Thymus (tissue), 11 donors: ENCODE data around the gene MDN1. TPM values are rescaled to one million over a fixed set of nuclear protein-coding genes. Genes with fewer than 3 reads are reported as not detected.
"Not testable (repeated sequence)": the region's sequence is repeated elsewhere in the genome, so short reads cannot be mapped to it uniquely, and the experiment has no call there.

Source experiments
- DNase-seq, 9 donors: peaks; one replicate each; pipeline ENCODE4 v3.0.0-alpha.2; 2013; ENCODE audit warnings: low spot score in 9 of 9, low read depth in 6 of 9, missing footprints in 1 of 9
- H3K27ac ChIP-seq, 2 donors: one replicate each; pipeline ENCODE4 v1.5.1; 2013; ENCODE audit warnings: control low read depth in 1 of 2, low read depth in 1 of 2, low read length in 1 of 2, mild to moderate bottlenecking in 1 of 2, moderate library complexity in 1 of 2
- H3K27me3 ChIP-seq, 2 donors: one replicate each; pipeline ENCODE4 v1.5.1; 2013; ENCODE audit warnings: low read length in 1 of 2; ENCODE audit not compliant: control insufficient read depth in 2 of 2, insufficient read depth in 1 of 2
- H3K36me3 ChIP-seq, 2 donors: one replicate each; pipeline ENCODE4 v1.5.1; 2013; ENCODE audit warnings: low read length in 1 of 2, mild to moderate bottlenecking in 1 of 2, moderate library complexity in 1 of 2; ENCODE audit not compliant: control insufficient read depth in 2 of 2, insufficient read depth in 2 of 2
- H3K4me1 ChIP-seq, 2 donors: one replicate each; pipeline ENCODE4 v1.5.1; 2013; ENCODE audit warnings: low read length in 2 of 2; ENCODE audit not compliant: control insufficient read depth in 2 of 2, insufficient read depth in 2 of 2
- H3K4me3 ChIP-seq, 2 donors: one replicate each; pipeline ENCODE4 v1.5.1; 2013; ENCODE audit warnings: low read length in 2 of 2, control low read depth in 1 of 2, mild to moderate bottlenecking in 1 of 2
- H3K9me3 ChIP-seq, 2 donors: one replicate each; pipeline ENCODE4 v1.5.1; 2013; ENCODE audit warnings: low read length in 1 of 2, mild to moderate bottlenecking in 1 of 2; ENCODE audit not compliant: control insufficient read depth in 2 of 2, insufficient read depth in 1 of 2
- WGBS: extraction: QIAGEN DNeasy Blood & Tissue Kit; methylation state at CpG from one replicate; pipeline ENCODE4 v1.1.7; 2013; 5-methylcytosine and 5-hydroxymethylcytosine counted together
- polyA plus RNA-seq: library from polyadenylated mRNA; stranded (reverse); fragments of 200-250 nt; gene quantifications from one replicate; pipeline ENCODE4 v1.2.3, GENCODE V29; 2013
- total RNA-seq: library from RNA; stranded (reverse); fragments of 120-200 nt; gene quantifications from one replicate; pipeline ENCODE4 v1.2.4, GENCODE V29; 2013
- donor health status: healthy.

The MDN1 gene
- total and polyA plus RNA-seq, 2 donors: 15.1 to 37.6 TPM

- Histone ChIP-seq H3K27me3 (no peaks in the 10 kb centered on the region), H3K4me1 (no peaks in the 10 kb centered on the region), H3K9me3 (no peaks in the 10 kb centered on the region), H3K27ac (no peak overlapping the region), H3K4me3 (no peak overlapping the region), H3K36me3 (peaks cover 14 to 53% of the 10 kb centered on the region in 2 donors)
- WGBS: 97% methylated on average over 2 of the region's 2 CpGs
- no peak for DNase-seq
These were observed 32.6 kb downstream of the MDN1 start for GRCh38 chr6:89786970-89787369.

- WGBS: 98% methylated on average over 6 of the region's 6 CpGs
- Histone ChIP-seq H3K4me3 (no peak overlapping the region), H3K36me3 (peaks cover 18 to 55% of the 10 kb centered on the region in 2 donors), H3K9me3 (no peaks in the 10 kb centered on the region), H3K4me1 (no peaks in the 10 kb centered on the region), H3K27ac (no peak overlapping the region), H3K27me3 (no peaks in the 10 kb centered on the region)
- DNase-seq: no peak
These were observed 34.8 kb downstream of the MDN1 start for GRCh38 chr6:89784838-89785237.

GRCh38 chr6:89783293-89783692 is 36.3 kb downstream of the MDN1 start:
- not testable (repeated sequence) for H3K4me3 ChIP-seq, H3K4me1 ChIP-seq, H3K27me3 ChIP-seq, DNase-seq, H3K27ac ChIP-seq, H3K9me3 ChIP-seq
- WGBS: 96% methylated on average over 7 of the region's 7 CpGs
- peaks cover 18 to 46% of the 10 kb centered on the region in 2 donors for H3K36me3 ChIP-seq

GRCh38 chr6:89782222-89782621 is 37.4 kb downstream of the MDN1 start:
- H3K4me1 ChIP-seq: no peaks in the 10 kb centered on the region
- no peaks in the 10 kb centered on the region for H3K9me3 ChIP-seq
- H3K4me3 ChIP-seq: no peak overlapping the region
- H3K27me3 ChIP-seq: no peaks in the 10 kb centered on the region
- H3K27ac ChIP-seq: no peak overlapping the region
- 96% methylated on average over 1 of the region's 1 CpG for WGBS
- no peak for DNase-seq
- H3K36me3 ChIP-seq: peaks cover 18 to 39% of the 10 kb centered on the region in 2 donors

- Histone ChIP-seq H3K27me3 (no peaks in the 10 kb centered on the region), H3K36me3 (peaks cover 18 to 39% of the 10 kb centered on the region in 2 donors), H3K4me3 (no peak overlapping the region), H3K27ac (no peak overlapping the region), H3K9me3 (no peaks in the 10 kb centered on the region), H3K4me1 (no peaks in the 10 kb centered on the region)
- 99% methylated on average over 6 of the region's 6 CpGs for WGBS
- DNase-seq: no peak
These were observed 38.2 kb downstream of the MDN1 start for GRCh38 chr6:89781070-89782034.

- H3K27me3 ChIP-seq: no peaks in the 10 kb centered on the region
- no peaks in the 10 kb centered on the region for H3K9me3 ChIP-seq
- H3K4me1 ChIP-seq: no peaks in the 10 kb centered on the region
- no peak overlapping the region for H3K27ac ChIP-seq
- peaks cover 12 to 32% of the 10 kb centered on the region in 2 donors for H3K36me3 ChIP-seq
- WGBS: 96% methylated on average over 2 of the region's 2 CpGs
- H3K4me3 ChIP-seq: no peak overlapping the region
- DNase-seq: no peak
These were observed 42.1 kb downstream of the MDN1 start for GRCh38 chr6:89777455-89777854.

GRCh38 chr6:89776583-89777233 is 42.9 kb downstream of the MDN1 start:
- Histone ChIP-seq H3K27ac (no peak overlapping the region), H3K4me1 (no peaks in the 10 kb centered on the region), H3K27me3 (no peaks in the 10 kb centered on the region), H3K4me3 (no peak overlapping the region), H3K9me3 (no peaks in the 10 kb centered on the region), H3K36me3 (peaks cover 15 to 30% of the 10 kb centered on the region in 2 donors)
- no peak for DNase-seq
- WGBS: 97% methylated on average over 1 of the region's 1 CpG

GRCh38 chr6:89775150-89775549 is 44.4 kb downstream of the MDN1 start:
- Histone ChIP-seq H3K4me1 (no peaks in the 10 kb centered on the region), H3K36me3 (peaks cover 14 to 36% of the 10 kb centered on the region in 2 donors), H3K4me3 (no peak overlapping the region), H3K27me3 (no peaks in the 10 kb centered on the region), H3K27ac (no peak overlapping the region), H3K9me3 (no peaks in the 10 kb centered on the region)
- 95% methylated on average over 1 of the region's 1 CpG for WGBS
- no peak for DNase-seq

GRCh38 chr6:89769572-89769971 is 50.0 kb downstream of the MDN1 start:
- H3K4me1 ChIP-seq: no peaks in the 10 kb centered on the region
- no peaks in the 10 kb centered on the region for H3K9me3 ChIP-seq
- H3K36me3 ChIP-seq: peaks cover 20 to 49% of the 10 kb centered on the region in 2 donors
- no peaks in the 10 kb centered on the region for H3K27me3 ChIP-seq
- no peak for DNase-seq
- H3K27ac ChIP-seq: no peak overlapping the region
- no peak overlapping the region for H3K4me3 ChIP-seq
- WGBS: 99% methylated on average over 3 of the region's 3 CpGs
